NCI-H1417 treated with DMSO at 0.1 percent for 48 hours (cell line): Measurements from ENCODE around the gene EML6.

Experiments used
- DNase-seq: peaks from one replicate; lab custom pipeline; 2025; lab: John Stamatoyannopoulos, UW

The EML6 gene

GRCh38 chr2:54999182-54999581 is 275.7 kb downstream of the EML6 start:
- no peak for DNase-seq

- DNase-seq: no peak
These were observed 276.9 kb downstream of the EML6 start for GRCh38 chr2:55000341-55000740.

GRCh38 chr2:55001716-55002115 is 278.3 kb downstream of the EML6 start:
- no peak for DNase-seq

GRCh38 chr2:55003706-55004639 is 280.5 kb downstream of the EML6 start:
- no peak for DNase-seq

- DNase-seq: no peak
These were observed 282.8 kb downstream of the EML6 start for GRCh38 chr2:55006306-55006705.

GRCh38 chr2:55009277-55010060 is 286.0 kb downstream of the EML6 start:
- no peak for DNase-seq

GRCh38 chr2:55010149-55010591 is 286.7 kb downstream of the EML6 start:
- DNase-seq: no peak

GRCh38 chr2:55010915-55011314 is 287.5 kb downstream of the EML6 start:
- DNase-seq: no peak

GRCh38 chr2:55011831-55012671 is 288.6 kb downstream of the EML6 start:
- DNase-seq: no peak

GRCh38 chr2:55012672-55013484 is 289.4 kb downstream of the EML6 start:
- DNase-seq: no peak

- no peak for DNase-seq
These were observed 290.5 kb downstream of the EML6 start for GRCh38 chr2:55013936-55014335.

GRCh38 chr2:55014962-55015939 is 291.8 kb downstream of the EML6 start:
- no peak for DNase-seq

- DNase-seq: no peak
These were observed 294.0 kb downstream of the EML6 start for GRCh38 chr2:55017428-55017827.

- no peak for DNase-seq
These were observed 294.4 kb downstream of the EML6 start for GRCh38 chr2:55017880-55018279.

GRCh38 chr2:55018619-55019018 is 295.2 kb downstream of the EML6 start:
- no peak for DNase-seq

GRCh38 chr2:55019526-55020258 is 296.2 kb downstream of the EML6 start:
- DNase-seq: no peak
